Parathyroid adenoma (tissue), 2 donors: Measurements from ENCODE around the gene BRCA2.

ENCODE experiments used
- H2AFZ ChIP-seq: fragments of 300-600 bp; sonication (generic); one replicate; pipeline ENCODE4 v1.7.0; 2017; ENCODE audit warnings: antibody characterized with exemption, mild to moderate bottlenecking
- H3K27ac ChIP-seq: fragments of 300-600 bp; sonication (generic); one replicate; pipeline ENCODE4 v1.7.0; 2017
- H3K27me3 ChIP-seq: fragments of 300-600 bp; sonication (generic); one replicate; pipeline ENCODE4 v1.7.0; 2017; ENCODE audit warnings: low read length; ENCODE audit not compliant: control insufficient read depth, insufficient read depth
- H3K36me3 ChIP-seq: fragments of 300-600 bp; sonication (generic); one replicate; pipeline ENCODE4 v1.7.0; 2017; ENCODE audit warnings: low read length; ENCODE audit not compliant: control insufficient read depth, insufficient read depth
- H3K4me1 ChIP-seq: fragments of 300-600 bp; sonication (generic); one replicate; pipeline ENCODE4 v1.7.0; 2017; ENCODE audit warnings: control low read depth
- H3K4me2 ChIP-seq: fragments of 300-600 bp; sonication (generic); one replicate; pipeline ENCODE4 v1.7.0; 2017; ENCODE audit warnings: low read length
- H3K4me3 ChIP-seq: fragments of 300-600 bp; sonication (generic); one replicate; pipeline ENCODE4 v1.7.0; 2017; ENCODE audit warnings: low read depth, low read length
- H3K79me2 ChIP-seq: fragments of 300-600 bp; sonication (generic); one replicate; pipeline ENCODE4 v1.7.0; 2017; ENCODE audit warnings: control low read depth
- H3K9ac ChIP-seq: fragments of 300-600 bp; sonication (generic); one replicate; pipeline ENCODE4 v1.7.0; 2017; ENCODE audit warnings: mild to moderate bottlenecking
- H3K9me3 ChIP-seq: fragments of 300-600 bp; sonication (generic); one replicate; pipeline ENCODE4 v1.7.0; 2017; ENCODE audit warnings: low read length; ENCODE audit not compliant: control insufficient read depth
- TF ChIP-seq, protein P1 (sequence below): fragments of 300-600 bp; sonication (generic); IDR thresholded peaks from one replicate; pipeline ENCODE4 v1.7.0; 2017; ENCODE audit warnings: antibody characterized with exemption, mild to moderate bottlenecking
- donor health status: primary hyperparathyroidism.

The BRCA2 gene

DNA sequence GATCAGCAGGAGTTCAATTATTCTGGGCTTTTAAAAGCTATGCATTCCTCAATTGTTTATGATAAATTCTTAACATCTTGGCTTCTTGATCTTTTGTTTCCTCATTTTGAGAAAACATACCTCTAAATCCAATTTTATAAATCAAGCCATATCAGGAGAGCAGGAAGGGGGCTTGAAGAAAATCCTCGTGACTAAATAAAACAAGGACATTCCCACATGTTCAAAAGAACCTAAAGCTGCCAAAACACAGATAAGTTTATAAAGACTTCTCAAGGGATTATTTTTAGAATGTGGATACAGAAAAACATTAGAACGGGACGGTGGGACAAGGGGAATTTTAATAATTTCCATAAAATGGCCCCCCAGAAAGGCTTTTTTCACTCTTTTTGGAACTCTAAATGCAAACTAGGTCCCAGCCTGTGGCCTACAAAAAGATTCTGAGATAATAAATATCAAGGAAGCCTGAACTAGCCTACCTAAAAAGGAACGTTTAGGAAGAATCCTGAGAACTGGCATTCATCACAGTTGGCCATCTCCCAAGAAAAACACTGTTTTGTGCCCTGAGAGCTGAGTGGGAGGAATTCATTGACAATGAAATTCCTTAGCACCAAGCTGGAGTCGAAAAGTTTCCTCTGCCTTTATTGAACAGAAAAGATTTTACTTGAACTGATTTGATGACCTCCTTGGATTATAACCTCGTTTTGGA lies 30.2 kb upstream of the BRCA2 start:
- Histone ChIP-seq H3K36me3 (no peaks in the 10 kb centered on the region), H3K4me2 (peak overlapping the region; percentile 54), H3K27me3 (no peaks in the 10 kb centered on the region), H3K4me1 (peaks cover 4% of the 10 kb centered on the region), H2AFZ (peak overlapping the region; percentile 33), H3K27ac (peak overlapping the region; percentile 33), H3K79me2 (no peaks in the 10 kb centered on the region), H3K9ac (no peak overlapping the region), H3K4me3 (no peak overlapping the region), H3K9me3 (no peaks in the 10 kb centered on the region)
- TF ChIP-seq, protein P1, sequence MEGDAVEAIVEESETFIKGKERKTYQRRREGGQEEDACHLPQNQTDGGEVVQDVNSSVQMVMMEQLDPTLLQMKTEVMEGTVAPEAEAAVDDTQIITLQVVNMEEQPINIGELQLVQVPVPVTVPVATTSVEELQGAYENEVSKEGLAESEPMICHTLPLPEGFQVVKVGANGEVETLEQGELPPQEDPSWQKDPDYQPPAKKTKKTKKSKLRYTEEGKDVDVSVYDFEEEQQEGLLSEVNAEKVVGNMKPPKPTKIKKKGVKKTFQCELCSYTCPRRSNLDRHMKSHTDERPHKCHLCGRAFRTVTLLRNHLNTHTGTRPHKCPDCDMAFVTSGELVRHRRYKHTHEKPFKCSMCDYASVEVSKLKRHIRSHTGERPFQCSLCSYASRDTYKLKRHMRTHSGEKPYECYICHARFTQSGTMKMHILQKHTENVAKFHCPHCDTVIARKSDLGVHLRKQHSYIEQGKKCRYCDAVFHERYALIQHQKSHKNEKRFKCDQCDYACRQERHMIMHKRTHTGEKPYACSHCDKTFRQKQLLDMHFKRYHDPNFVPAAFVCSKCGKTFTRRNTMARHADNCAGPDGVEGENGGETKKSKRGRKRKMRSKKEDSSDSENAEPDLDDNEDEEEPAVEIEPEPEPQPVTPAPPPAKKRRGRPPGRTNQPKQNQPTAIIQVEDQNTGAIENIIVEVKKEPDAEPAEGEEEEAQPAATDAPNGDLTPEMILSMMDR, result no peak

DNA sequence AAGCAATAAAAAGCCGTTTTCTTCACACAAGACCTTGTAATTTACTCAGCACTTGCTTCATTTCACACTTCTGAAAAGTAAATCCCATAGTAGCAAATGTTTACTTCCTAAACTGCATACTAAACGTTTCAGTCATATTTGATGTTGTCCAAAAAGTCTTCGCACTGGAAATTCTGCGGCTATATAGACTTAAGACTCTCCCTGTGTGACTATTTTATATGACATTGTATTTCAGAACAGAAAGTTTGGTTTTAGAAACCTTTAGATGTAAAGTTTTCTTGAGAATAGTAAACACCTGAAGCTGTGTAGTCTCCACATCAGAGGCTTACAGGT lies 29.7 kb upstream of the BRCA2 start:
- no peaks in the 10 kb centered on the region for H3K9me3 ChIP-seq
- TF ChIP-seq, protein P1, result no peak
- H3K4me3 ChIP-seq, result no peak overlapping the region
- no peak overlapping the region for H2AFZ ChIP-seq
- H3K36me3 ChIP-seq, result no peaks in the 10 kb centered on the region
- H3K79me2 ChIP-seq, result no peaks in the 10 kb centered on the region
- no peak overlapping the region for H3K9ac ChIP-seq
- H3K4me2 ChIP-seq, result peak overlapping the region; percentile 54
- H3K27me3 ChIP-seq, result no peaks in the 10 kb centered on the region
- peaks cover 4% of the 10 kb centered on the region for H3K4me1 ChIP-seq
- H3K27ac ChIP-seq, result peak overlapping the region; percentile 33

DNA sequence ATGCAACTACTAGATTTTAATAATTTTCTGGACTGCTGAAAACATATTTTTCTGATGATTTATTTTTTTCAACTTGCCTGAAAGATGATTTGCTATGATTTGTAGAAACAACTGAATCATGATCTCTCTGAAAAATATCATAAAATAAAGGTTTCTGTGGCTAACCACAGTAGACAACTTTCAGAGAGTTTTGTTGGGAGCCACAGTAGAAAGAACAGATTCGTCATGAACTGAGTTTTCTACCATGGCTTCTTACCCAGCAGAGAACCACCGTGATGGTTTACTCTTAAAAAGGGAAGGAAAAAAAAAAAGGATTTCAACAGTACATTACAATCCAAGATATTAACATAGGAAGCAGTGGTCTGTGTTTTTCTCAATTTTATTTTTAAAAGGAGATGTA lies 18.1 kb upstream of the BRCA2 start:
- H3K27me3 ChIP-seq, result no peaks in the 10 kb centered on the region
- no peaks in the 10 kb centered on the region for H3K9me3 ChIP-seq
- no peaks in the 10 kb centered on the region for H3K36me3 ChIP-seq
- H3K4me3 ChIP-seq, result no peak overlapping the region
- H3K9ac ChIP-seq, result no peak overlapping the region
- no peak overlapping the region for H3K4me2 ChIP-seq
- TF ChIP-seq, protein P1, result no peak
- H3K27ac ChIP-seq, result no peak overlapping the region
- no peaks in the 10 kb centered on the region for H3K79me2 ChIP-seq
- no peaks in the 10 kb centered on the region for H3K4me1 ChIP-seq
- H2AFZ ChIP-seq, result no peak overlapping the region

DNA sequence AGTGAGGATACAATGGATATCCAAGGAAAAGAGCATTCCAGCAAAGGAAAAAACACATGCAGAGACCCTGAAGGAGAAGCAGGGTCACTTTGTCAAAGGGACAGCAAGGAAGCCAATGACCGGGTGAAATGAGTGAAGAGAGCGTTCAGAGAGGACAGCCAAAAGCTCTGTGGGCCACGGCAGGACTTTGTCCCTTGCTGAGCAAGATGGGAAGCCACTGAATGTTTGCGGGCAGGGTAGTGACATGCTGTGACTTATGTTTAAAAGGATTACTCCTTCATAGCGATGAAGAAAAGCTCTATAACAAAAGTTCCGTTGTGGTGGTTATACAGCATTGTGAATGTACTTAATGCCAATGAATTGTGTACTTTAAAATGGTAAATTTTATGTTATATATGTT lies 16.6 kb upstream of the BRCA2 start:
- Histone ChIP-seq H3K27me3 (no peaks in the 10 kb centered on the region), H3K36me3 (no peaks in the 10 kb centered on the region), H3K4me3 (no peak overlapping the region), H3K79me2 (no peaks in the 10 kb centered on the region), H3K9me3 (no peaks in the 10 kb centered on the region), H3K27ac (no peak overlapping the region), H3K4me2 (no peak overlapping the region), H3K9ac (no peak overlapping the region), H2AFZ (no peak overlapping the region), H3K4me1 (no peaks in the 10 kb centered on the region)
- TF ChIP-seq, protein P1, result no peak

DNA sequence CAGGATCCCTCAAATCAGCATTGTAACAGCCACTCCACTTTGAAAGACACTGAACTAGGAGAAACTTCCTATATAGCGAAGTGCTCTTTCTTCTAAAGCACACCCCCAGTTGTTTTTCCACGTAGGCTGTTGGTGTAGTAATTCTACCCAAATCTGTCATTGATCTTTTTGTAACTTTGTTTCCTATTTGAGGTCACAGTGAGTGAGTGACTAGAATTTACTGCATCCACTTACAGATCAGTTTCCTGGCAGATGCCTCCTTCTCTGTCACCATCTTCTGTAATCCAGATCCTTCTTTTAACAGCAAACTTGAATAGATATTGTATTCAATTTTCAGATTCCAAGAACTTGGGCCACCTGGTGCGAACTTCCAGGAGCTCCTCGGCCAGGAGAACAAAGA lies 15.4 kb upstream of the BRCA2 start:
- no peak overlapping the region for H3K9ac ChIP-seq
- H3K27ac ChIP-seq, result no peak overlapping the region
- H3K4me2 ChIP-seq, result no peak overlapping the region
- no peak overlapping the region for H2AFZ ChIP-seq
- no peaks in the 10 kb centered on the region for H3K9me3 ChIP-seq
- no peaks in the 10 kb centered on the region for H3K36me3 ChIP-seq
- no peaks in the 10 kb centered on the region for H3K79me2 ChIP-seq
- TF ChIP-seq, protein P1, result no peak
- H3K27me3 ChIP-seq, result no peaks in the 10 kb centered on the region
- no peaks in the 10 kb centered on the region for H3K4me1 ChIP-seq
- H3K4me3 ChIP-seq, result no peak overlapping the region
